ENCODE measurements around the gene PHKB.

Gene PHKB

DNA sequence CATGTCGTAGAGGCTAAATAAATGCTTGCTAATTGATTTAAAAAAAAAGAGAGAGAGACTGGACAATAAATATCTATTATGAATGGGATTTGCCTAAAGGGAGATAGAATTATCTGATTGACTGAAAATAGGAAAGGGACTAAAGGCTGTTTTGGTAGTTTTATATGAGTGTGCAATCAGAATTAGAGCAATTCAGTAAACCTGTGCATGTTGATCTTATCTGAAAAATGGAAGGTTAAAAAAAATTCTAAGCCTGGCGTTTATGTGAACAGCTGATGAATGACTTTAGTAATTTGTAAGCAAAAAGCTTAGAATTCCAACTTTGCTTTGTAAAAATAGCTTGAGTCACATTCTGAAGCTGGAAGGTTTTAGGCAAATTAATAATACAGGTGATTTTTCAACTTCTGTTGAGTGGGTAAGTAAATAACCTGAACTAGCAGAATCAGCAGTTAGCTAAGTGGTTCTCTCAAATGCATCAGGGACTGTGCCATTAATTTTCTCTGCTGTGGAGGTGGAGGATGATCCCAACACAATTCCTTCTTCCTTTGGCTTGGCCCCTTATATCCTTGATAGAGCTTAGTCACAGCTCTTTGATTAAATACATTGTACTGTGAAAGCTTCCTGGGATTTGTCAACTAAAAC is 254.4 kb downstream of the PHKB start:
- no peaks in the 10 kb centered on the region for H3K27me3 Mint-ChIP-seq
- ATAC-seq = no peak
- no peaks in the 10 kb centered on the region for H3K4me1 Mint-ChIP-seq
- H3K9me3 Mint-ChIP-seq = no peaks in the 10 kb centered on the region
- H3K4me3 Mint-ChIP-seq = no peak overlapping the region
- H3K36me3 Mint-ChIP-seq = no peaks in the 10 kb centered on the region
- H3K27ac Mint-ChIP-seq = no peak overlapping the region

DNA sequence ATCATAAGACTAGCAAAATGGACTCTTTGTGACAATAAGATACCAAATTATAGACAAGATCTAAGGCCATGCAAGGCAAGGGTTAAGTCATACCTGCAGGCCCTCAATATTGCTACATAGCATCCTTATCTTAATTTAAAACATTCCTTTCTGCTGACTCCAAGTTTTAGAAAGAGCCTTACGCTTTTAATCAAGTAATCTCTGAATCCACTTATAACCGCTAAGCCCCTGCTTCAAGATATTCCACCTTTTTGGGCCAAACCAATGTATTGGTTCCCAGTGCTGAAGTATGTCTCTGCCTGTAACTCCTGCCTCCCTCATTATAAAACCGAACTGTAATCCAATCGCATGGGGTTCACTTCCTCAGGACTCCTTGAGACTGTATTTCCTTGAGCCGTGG is 255.4 kb downstream of the PHKB start:
- ATAC-seq = no peak
- Mint-ChIP-seq H3K36me3 (no peaks in the 10 kb centered on the region), H3K9me3 (no peaks in the 10 kb centered on the region), H3K4me1 (no peaks in the 10 kb centered on the region), H3K27me3 (no peaks in the 10 kb centered on the region), H3K4me3 (no peak overlapping the region), H3K27ac (no peak overlapping the region)

DNA sequence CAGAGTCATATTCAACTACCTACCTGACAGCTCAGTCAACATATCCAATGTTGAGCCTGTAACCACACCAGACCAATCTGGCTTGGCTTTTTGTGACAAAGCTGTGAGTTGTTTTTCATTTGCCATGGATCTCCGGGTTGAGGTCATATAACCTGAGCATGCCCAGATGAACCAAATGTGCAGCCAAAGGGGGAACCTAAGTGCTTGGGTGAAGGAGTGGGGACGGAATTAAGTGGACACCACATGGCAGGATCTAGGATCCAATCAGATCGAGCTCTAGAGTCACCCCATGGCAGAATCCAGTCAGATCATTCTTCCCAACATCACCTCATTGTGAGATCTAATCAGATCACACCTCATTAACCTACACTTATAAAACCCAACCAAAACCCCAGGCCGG is 258.6 kb downstream of the PHKB start:
- Mint-ChIP-seq H3K36me3 (no peaks in the 10 kb centered on the region), H3K4me1 (no peaks in the 10 kb centered on the region), H3K27ac (no peak overlapping the region), H3K9me3 (no peaks in the 10 kb centered on the region), H3K4me3 (no peak overlapping the region), H3K27me3 (no peaks in the 10 kb centered on the region)
- no peak for ATAC-seq

GRCh38 chr16:47721006-47721637 is 260.0 kb downstream of the PHKB start:
- Mint-ChIP-seq H3K36me3 (no peaks in the 10 kb centered on the region), H3K4me1 (no peaks in the 10 kb centered on the region), H3K9me3 (no peaks in the 10 kb centered on the region), H3K27me3 (no peaks in the 10 kb centered on the region), H3K4me3 (no peak overlapping the region), H3K27ac (no peak overlapping the region)
- ATAC-seq = no peak

DNA sequence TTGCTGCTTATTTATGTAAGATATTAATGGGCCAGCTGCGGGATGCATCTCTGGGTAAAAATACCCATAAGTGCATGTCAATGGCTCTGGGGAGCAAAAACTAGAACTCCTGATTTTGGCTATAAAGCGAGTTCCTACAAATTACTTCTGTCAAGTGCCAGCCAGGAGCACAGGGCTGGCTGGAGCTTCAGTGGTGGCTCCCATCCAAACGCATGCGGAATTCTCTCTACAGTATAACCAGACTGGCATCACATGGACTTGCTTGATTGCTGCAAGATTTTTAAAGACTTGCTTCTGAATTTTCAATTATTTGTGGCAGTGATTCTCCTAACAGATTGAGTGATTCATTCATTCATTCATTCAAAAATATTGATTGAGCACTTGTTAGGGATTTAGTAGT is 260.9 kb downstream of the PHKB start:
- no peak for ATAC-seq
- no peaks in the 10 kb centered on the region for H3K4me1 Mint-ChIP-seq
- H3K27me3 Mint-ChIP-seq = no peaks in the 10 kb centered on the region
- no peaks in the 10 kb centered on the region for H3K36me3 Mint-ChIP-seq
- H3K4me3 Mint-ChIP-seq = no peak overlapping the region
- no peaks in the 10 kb centered on the region for H3K9me3 Mint-ChIP-seq
- H3K27ac Mint-ChIP-seq = no peak overlapping the region

DNA sequence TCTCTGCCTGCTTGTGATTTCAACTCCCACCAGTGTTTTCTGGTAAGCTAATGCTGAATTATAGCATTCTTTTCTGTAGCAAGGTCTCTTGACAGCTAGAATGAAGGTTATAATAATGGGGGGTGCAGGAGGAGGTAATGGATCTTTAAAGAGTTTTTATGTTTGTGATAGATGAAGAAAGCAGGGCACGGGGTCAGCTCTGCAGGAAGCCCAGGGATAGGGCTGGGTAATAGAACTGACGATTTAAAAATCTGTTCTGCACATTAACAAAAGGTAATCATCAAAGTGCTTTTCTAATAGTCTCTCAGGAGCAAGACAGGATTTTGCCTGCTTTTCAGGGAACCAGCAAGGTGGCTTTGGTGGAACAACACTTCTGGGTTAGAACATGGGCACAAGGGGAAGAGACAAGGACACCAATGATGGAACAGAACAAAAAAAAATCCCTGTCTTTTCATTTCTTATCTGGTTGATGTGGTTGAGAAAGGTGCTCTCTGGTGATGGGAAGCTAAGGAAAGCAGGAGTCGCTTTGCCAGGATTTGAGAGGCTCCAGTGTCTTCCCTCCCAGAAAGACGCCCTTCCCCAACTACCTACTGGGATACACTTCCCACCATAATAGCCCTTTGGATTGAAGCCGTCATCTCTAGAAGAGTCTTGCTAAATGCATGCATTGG is 263.1 kb downstream of the PHKB start:
- ATAC-seq = no peak
- Mint-ChIP-seq H3K4me1 (peaks cover 16% of the 10 kb centered on the region), H3K4me3 (no peak overlapping the region), H3K27me3 (no peaks in the 10 kb centered on the region), H3K9me3 (no peaks in the 10 kb centered on the region), H3K27ac (no peak overlapping the region), H3K36me3 (no peaks in the 10 kb centered on the region)

- no peak overlapping the region for H3K4me3 Mint-ChIP-seq
- H3K9me3 Mint-ChIP-seq = no peaks in the 10 kb centered on the region
- no peaks in the 10 kb centered on the region for H3K27me3 Mint-ChIP-seq
- no peaks in the 10 kb centered on the region for H3K36me3 Mint-ChIP-seq
- no peak for ATAC-seq
- H3K27ac Mint-ChIP-seq = no peak overlapping the region
- H3K4me1 Mint-ChIP-seq = peaks cover 16% of the 10 kb centered on the region
These were observed 264.1 kb downstream of the PHKB start for GRCh38 chr16:47725188-47725695.

GRCh38 chr16:47726031-47726675 is 265.0 kb downstream of the PHKB start:
- Mint-ChIP-seq H3K27ac (no peak overlapping the region), H3K9me3 (no peaks in the 10 kb centered on the region), H3K4me3 (no peak overlapping the region), H3K27me3 (no peaks in the 10 kb centered on the region), H3K36me3 (no peaks in the 10 kb centered on the region), H3K4me1 (peaks cover 16% of the 10 kb centered on the region)
- ATAC-seq = no peak

- H3K36me3 Mint-ChIP-seq = no peaks in the 10 kb centered on the region
- H3K9me3 Mint-ChIP-seq = no peaks in the 10 kb centered on the region
- peaks cover 5% of the 10 kb centered on the region for H3K27me3 Mint-ChIP-seq
- peaks cover 16% of the 10 kb centered on the region for H3K4me1 Mint-ChIP-seq
- no peak overlapping the region for H3K27ac Mint-ChIP-seq
- H3K4me3 Mint-ChIP-seq = no peak overlapping the region
- ATAC-seq = no peak
These were observed 266.0 kb downstream of the PHKB start for GRCh38 chr16:47727131-47727530.

DNA sequence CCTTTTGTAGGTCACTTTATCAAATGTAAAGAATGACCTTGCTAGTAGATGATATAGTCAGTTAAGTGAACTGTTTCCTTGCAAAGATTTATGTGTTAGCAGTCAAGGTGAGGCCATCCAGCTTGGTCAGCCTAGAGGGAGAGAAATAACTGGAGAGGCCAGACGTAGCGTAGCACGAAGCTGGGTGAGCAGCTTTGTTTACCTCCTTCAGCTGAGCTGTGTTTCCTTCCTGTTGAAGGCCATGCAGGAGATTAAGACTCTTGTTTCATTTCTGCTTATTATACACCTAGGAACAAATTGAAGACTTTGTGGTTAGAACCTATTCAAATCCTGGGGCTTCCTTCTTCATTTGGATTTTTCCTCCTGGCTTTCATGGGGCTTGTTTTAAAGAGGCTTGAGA is 267.1 kb downstream of the PHKB start:
- Mint-ChIP-seq H3K9me3 (no peaks in the 10 kb centered on the region), H3K4me3 (no peak overlapping the region), H3K27me3 (peaks cover 16% of the 10 kb centered on the region), H3K4me1 (peaks cover 16% of the 10 kb centered on the region), H3K27ac (no peak overlapping the region), H3K36me3 (no peaks in the 10 kb centered on the region)
- peak; percentile 74 for ATAC-seq

DNA sequence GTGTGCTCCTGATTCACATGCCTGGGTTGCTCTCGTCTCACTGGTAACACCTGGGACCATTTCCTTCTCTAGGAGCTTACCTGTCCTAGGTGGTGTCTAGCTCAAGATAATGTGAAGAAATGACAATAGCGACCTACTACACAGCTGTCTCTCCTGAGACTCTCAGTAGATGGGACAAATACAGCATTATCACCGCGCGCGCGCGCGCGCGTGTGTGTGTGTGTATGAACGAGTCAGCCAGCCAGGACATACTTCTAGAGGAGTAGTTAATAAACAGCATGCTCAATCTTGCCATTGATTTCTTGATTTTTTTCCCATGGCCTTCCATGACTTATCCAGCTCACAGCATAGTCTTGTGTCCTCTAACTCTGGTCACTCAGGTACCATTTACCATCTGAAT is 268.6 kb downstream of the PHKB start:
- no peak for ATAC-seq
- H3K4me3 Mint-ChIP-seq = no peak overlapping the region
- H3K36me3 Mint-ChIP-seq = no peaks in the 10 kb centered on the region
- H3K27me3 Mint-ChIP-seq = peaks cover 19% of the 10 kb centered on the region
- no peak overlapping the region for H3K27ac Mint-ChIP-seq
- peaks cover 16% of the 10 kb centered on the region for H3K4me1 Mint-ChIP-seq
- H3K9me3 Mint-ChIP-seq = no peaks in the 10 kb centered on the region

GRCh38 chr16:47731252-47731651 is 270.1 kb downstream of the PHKB start:
- H3K4me1 Mint-ChIP-seq = peaks cover 16% of the 10 kb centered on the region
- no peak for ATAC-seq
- no peak overlapping the region for H3K27ac Mint-ChIP-seq
- peaks cover 19% of the 10 kb centered on the region for H3K27me3 Mint-ChIP-seq
- H3K9me3 Mint-ChIP-seq = peaks cover 3% of the 10 kb centered on the region
- H3K36me3 Mint-ChIP-seq = no peaks in the 10 kb centered on the region
- H3K4me3 Mint-ChIP-seq = no peak overlapping the region

DNA sequence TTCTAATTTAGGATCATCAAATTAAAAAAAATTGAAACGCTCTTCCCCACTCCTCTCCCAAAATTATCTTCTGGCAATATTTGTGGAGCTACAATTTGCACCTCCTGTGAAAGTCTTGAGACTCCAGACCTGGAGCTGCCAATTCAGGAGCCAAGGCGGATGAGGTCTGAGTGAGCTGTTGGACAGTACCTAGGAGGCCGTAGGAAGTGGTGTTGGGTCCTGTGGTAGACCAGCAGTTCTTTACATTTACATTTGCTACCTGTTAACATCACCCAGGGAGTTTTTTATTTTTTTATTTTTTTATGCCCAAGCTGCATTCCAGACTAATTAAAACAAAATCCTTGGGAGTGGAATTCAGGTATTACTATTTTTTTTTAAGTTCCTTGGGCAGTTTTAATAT is 271.0 kb downstream of the PHKB start:
- H3K27me3 Mint-ChIP-seq = peaks cover 19% of the 10 kb centered on the region
- no peak for ATAC-seq
- peaks cover 5% of the 10 kb centered on the region for H3K9me3 Mint-ChIP-seq
- peaks cover 16% of the 10 kb centered on the region for H3K4me1 Mint-ChIP-seq
- no peaks in the 10 kb centered on the region for H3K36me3 Mint-ChIP-seq
- no peak overlapping the region for H3K4me3 Mint-ChIP-seq
- H3K27ac Mint-ChIP-seq = no peak overlapping the region

GRCh38 chr16:47732523-47733111 is 271.5 kb downstream of the PHKB start:
- Mint-ChIP-seq H3K36me3 (no peaks in the 10 kb centered on the region), H3K4me1 (peaks cover 13% of the 10 kb centered on the region), H3K4me3 (no peak overlapping the region), H3K9me3 (peaks cover 5% of the 10 kb centered on the region), H3K27ac (no peak overlapping the region), H3K27me3 (peaks cover 19% of the 10 kb centered on the region)
- no peak for ATAC-seq
